GM19438 (cell line): ENCODE measurements around the gene COPZ1.
"Not testable (repeated sequence)": the region's sequence is repeated elsewhere in the genome, so short reads cannot be mapped to it uniquely, and the experiment has no call there.

Experiments used
- ATAC-seq: cut with Tn5 transposase; IDR thresholded peaks from one replicate; pipeline ENCODE4 v1.9.1; 2021; ENCODE audit warnings: low read depth; ENCODE audit not compliant: unreplicated experiment

Gene COPZ1

GRCh38 chr12:54330442-54330841, 5.5 kb downstream of the COPZ1 start:
- no peak for ATAC-seq

DNA sequence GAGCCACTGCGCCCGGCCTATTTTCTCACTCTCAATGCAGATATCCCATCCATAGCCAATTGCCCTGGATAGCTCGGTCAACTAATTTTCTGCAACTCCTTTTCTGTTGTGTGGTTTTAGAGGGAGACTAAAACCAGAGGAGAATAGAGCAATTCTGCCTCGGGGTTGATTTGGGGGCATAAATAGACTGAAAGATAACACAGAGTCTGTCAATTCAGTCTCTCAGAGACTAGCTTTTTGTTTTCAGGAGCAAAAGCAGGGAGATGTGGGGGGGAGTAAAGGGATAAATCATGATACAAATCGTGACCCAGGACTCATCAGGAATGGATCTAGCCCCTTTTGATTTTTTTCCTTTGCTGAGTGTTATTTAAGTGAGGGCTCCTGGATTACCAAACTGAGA, 6.5 kb downstream of the COPZ1 start:
- ATAC-seq: no peak

GRCh38 chr12:54333420-54334034, 8.6 kb downstream of the COPZ1 start:
- no peak for ATAC-seq

- no peak for ATAC-seq
Observed at GRCh38 chr12:54337280-54337842, 12.4 kb downstream of the COPZ1 start.

DNA sequence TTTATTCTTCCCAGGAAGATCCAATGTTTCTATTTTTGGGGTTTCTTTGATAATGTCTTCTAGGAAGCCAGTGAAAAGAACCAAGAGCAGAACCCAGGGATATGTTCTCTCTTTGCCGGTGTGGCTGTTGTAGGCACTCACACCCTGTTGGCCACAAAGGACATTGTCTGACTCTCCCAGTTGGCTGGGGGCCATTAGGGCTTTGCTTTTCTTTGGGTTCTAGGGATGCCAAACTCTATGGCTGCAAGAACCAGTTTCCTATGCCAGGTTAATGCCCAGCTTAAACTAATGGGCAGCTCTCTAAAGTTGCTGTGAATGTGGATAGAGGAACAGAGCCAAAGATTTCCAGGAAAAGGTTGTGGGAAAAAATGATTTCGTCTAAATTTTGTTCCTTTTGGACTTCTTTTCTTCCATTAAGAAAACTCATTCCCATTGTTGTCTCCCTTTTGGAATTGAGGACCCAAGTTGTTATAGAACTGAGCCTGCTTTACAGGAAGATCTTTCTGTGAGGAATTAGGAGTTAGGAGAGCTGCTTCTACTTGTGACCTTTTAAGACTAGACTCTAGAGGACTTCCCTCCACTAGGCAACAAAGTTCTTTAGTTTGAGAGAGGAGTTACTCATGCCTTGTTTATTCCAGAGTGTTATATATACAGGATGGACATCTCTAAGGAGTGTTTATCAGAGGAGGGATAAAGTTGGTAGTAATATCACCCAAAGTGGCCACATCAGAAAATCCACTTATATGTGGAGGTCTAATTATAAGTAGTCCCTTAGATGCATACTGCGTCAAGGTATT, 13.1 kb downstream of the COPZ1 start:
- ATAC-seq: no peak

DNA sequence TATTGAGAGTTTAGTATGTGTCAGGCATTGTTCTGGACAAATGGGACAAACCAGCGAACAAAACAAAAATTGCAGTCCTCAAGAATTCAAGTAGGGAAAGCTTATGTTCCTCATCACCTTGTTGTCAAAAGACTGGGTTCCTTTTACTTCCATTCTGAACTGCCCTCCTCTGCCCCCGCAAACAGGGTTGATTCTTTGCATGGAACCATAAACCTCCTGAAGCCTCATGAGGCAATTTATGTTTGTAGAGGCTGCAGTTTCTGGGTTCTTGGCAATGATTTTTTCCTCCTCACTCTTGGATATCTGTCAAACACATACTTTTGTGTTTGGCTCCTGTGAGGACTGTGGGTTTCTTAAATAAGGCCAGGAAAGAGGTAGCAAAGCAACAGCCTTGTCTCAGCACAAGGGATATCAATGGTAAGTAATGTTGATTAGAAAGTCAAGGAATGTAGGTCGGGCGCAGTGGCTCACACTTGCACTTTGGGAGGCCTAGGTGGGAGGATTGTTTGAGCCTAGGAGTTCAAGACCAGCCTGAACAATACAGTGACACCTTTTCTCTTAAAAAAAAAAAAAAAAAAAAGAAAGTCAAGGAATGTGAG, 13.9 kb downstream of the COPZ1 start:
- ATAC-seq: no peak

DNA sequence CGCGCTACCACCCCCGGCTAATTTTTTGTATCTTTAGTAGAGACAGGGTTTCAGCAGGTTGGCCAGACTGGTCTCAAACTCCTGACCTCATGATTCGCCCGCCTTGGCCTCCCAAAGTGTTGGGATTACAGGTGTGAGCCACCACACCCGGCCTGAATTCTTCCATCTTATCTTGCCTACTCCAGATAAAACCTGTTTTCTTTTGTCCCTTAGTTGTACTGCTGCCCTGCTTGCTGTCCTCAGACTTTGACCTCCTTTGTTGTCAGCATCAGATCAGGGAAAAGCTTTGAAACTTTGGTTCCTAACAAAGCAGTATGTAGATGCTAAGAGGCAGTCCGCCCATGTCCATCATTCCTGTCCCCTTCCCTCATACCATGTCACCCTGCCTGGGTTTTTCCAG, 15.9 kb downstream of the COPZ1 start:
- no peak for ATAC-seq

DNA sequence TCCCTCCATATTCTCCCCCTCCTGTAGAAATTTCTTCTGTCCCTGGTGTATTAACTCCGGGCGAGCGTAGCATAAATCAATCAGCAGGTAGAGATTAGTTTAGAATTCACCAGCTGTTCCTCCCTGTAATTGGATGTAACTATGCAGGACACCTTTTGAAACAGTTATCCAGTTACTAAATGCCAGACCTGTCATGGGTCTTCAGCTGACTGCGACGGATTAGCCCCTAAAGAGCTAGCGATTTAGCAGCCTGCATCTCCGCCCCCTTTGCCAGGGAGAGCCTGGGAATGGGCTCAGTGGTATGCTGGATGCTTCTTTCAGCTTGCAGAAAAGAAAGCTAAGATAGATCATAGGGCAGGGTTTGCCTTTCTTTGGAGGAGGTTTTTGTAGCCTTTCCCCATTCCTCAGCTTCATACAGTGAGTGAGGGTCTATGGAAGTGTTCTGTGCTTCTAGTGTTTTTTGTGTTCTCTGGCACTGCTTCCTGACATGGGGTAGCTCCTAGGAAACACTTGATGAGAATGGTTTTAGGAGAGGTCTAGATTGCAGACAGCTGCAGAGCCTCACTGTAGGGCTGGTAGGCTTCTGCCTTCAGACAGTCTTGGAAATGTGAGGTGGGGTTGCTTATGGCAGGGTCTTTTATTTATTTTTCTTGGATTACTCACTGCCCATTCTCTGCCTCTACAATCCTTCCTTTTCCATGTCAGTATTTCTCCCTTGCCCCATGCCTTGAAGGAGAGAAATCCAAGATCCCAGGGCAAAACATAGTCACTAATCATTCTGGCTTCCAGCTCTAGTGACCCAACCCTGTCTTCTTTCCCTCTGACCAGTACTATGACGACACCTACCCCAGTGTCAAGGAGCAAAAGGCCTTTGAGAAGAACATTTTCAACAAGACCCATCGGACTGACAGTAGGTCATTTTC, 16.7 kb downstream of the COPZ1 start:
- no peak for ATAC-seq

DNA sequence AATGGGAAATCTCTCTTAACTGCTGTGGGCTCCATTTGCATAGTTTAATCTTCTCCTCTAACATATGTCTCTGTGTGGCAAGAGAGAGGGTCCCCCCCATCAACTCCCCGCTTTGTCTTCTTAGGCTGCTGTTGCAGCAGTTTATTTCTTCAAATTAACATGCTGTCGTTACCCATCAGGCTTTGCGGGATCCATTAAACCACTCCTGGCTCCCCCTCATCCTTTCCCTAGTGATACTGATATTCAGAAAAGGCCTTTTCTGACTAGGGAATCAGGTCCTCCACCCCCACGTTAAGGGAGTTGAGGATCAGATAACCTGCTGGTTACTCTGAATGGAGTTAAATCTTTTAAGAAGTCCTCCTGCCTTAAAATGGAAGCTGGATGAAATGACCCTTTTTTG, 24.1 kb downstream of the COPZ1 start:
- ATAC-seq: no peak

- ATAC-seq: no peak
Observed at GRCh38 chr12:54349679-54350078, 24.7 kb downstream of the COPZ1 start.

- no peak for ATAC-seq
Observed at GRCh38 chr12:54350743-54351142, 25.8 kb downstream of the COPZ1 start.

DNA sequence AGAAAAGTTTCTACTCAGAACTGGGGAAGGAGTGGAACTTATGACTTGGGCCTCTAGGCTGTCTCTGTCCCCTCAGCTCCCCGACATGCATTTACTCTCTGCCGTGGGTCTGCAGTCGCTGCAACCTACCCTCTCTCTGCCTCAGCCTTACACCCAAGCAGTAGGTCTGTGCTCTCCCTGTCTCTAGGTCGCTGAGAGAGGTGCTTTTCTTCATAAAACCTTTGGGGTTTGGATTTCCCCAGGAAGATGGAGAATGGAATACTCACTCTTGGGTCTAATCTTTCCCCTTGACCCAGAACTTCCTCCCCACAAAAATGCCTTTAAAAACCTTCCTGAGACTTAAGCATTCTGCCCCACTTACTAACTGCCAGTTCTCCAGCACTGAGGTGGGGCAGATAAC, 26.4 kb downstream of the COPZ1 start:
- no peak for ATAC-seq

- no peak for ATAC-seq
Observed at GRCh38 chr12:54352022-54352531, 27.1 kb downstream of the COPZ1 start.

GRCh38 chr12:54352891-54353874, 28.3 kb downstream of the COPZ1 start:
- no peak for ATAC-seq

- ATAC-seq: not testable (repeated sequence)
Observed at GRCh38 chr12:54354271-54354670, 29.3 kb downstream of the COPZ1 start.

GRCh38 chr12:54355104-54355815, 30.3 kb downstream of the COPZ1 start:
- ATAC-seq: no peak

- ATAC-seq: no peak
Observed at GRCh38 chr12:54356228-54356627, 31.3 kb downstream of the COPZ1 start.

GRCh38 chr12:54356951-54357356, 32.0 kb downstream of the COPZ1 start:
- no peak for ATAC-seq
